ENCODE results near the gene CNNM2.
"Not testable (repeated sequence)": the region's sequence is repeated elsewhere in the genome, so short reads cannot be mapped to it uniquely, and the experiment has no call there.

CNNM2 gene

GRCh38 chr10:102927311-102928010, 9.4 kb downstream of the CNNM2 start:
- DNase-seq, result no peak

GRCh38 chr10:102928442-102928841, 10.3 kb downstream of the CNNM2 start:
- not testable (repeated sequence) for DNase-seq

GRCh38 chr10:102930720-102931119, 12.6 kb downstream of the CNNM2 start:
- DNase-seq, result no peak

- DNase-seq, result no peak
Observed at GRCh38 chr10:102931643-102932042, 13.5 kb downstream of the CNNM2 start.

GRCh38 chr10:102935505-102935904, 17.4 kb downstream of the CNNM2 start:
- DNase-seq, result no peak

GRCh38 chr10:102935939-102936605, 18.0 kb downstream of the CNNM2 start:
- DNase-seq, result no peak

GRCh38 chr10:102941401-102941800, 23.3 kb downstream of the CNNM2 start:
- no peak for DNase-seq

- no peak for DNase-seq
Observed at GRCh38 chr10:102945449-102945848, 27.4 kb downstream of the CNNM2 start.

- DNase-seq, result no peak
Observed at GRCh38 chr10:102945962-102946361, 27.9 kb downstream of the CNNM2 start.

GRCh38 chr10:102946992-102947391, 28.9 kb downstream of the CNNM2 start:
- DNase-seq, result no peak

GRCh38 chr10:102948176-102948575, 30.1 kb downstream of the CNNM2 start:
- no peak for DNase-seq

- no peak for DNase-seq
Observed at GRCh38 chr10:102948786-102949185, 30.7 kb downstream of the CNNM2 start.

- DNase-seq, result no peak
Observed at GRCh38 chr10:102949916-102950315, 31.8 kb downstream of the CNNM2 start.

- no peak for DNase-seq
Observed at GRCh38 chr10:102951316-102951715, 33.2 kb downstream of the CNNM2 start.

- no peak for DNase-seq
Observed at GRCh38 chr10:102959360-102959759, 41.3 kb downstream of the CNNM2 start.

GRCh38 chr10:102960157-102960556, 42.1 kb downstream of the CNNM2 start:
- no peak for DNase-seq

- DNase-seq, result no peak
Observed at GRCh38 chr10:102962267-102962666, 44.2 kb downstream of the CNNM2 start.

GRCh38 chr10:102962951-102963755, 45.1 kb downstream of the CNNM2 start:
- no peak for DNase-seq

- no peak for DNase-seq
Observed at GRCh38 chr10:102963756-102964025, 45.6 kb downstream of the CNNM2 start.

GRCh38 chr10:102964064-102964463, 46.0 kb downstream of the CNNM2 start:
- DNase-seq, result not testable (repeated sequence)

GRCh38 chr10:102964713-102965112, 46.6 kb downstream of the CNNM2 start:
- DNase-seq, result no peak

GRCh38 chr10:102965311-102965851, 47.3 kb downstream of the CNNM2 start:
- DNase-seq, result no peak

- no peak for DNase-seq
Observed at GRCh38 chr10:102967123-102967522, 49.0 kb downstream of the CNNM2 start.
